ENCODE measurements around the gene NAV3. TPM values are rescaled to one million over a fixed set of nuclear protein-coding genes. Genes with fewer than 3 reads are reported as not detected.

The NAV3 gene
- polyA plus RNA-seq, 1 of the 3 experiments (the other 2 are of a cell fraction) = 10.5 TPM

GRCh38 chr12:77928078-77928477, 97.4 kb downstream of the NAV3 start:
- Histone ChIP-seq H3K4me1 (ENCODE audit: control insufficient read depth in 1 of 2, insufficient read depth in 2 of 2, low read depth in 1 of 2, low read length in 1 of 2) (peaks cover 3 to 25% of the 10 kb centered on the region in 2 experiments), H3K36me3 (replicated peaks in 1 of 2; ENCODE audit: control insufficient read depth in 1 of 2, insufficient read depth in 2 of 2, low read length in 1 of 2) (no peaks in the 10 kb centered on the region), H3K4me2 (no peak overlapping the region), H3K9me3 (no peaks in the 10 kb centered on the region), H3K27ac (ENCODE audit: low read depth in 2 of 2, low read length in 1 of 2) (no peak overlapping the region), H2AFZ (ENCODE audit: low read depth) (no peak overlapping the region), H3K9ac (no peak overlapping the region), H3K27me3 (ENCODE audit: insufficient read depth) (no peaks in the 10 kb centered on the region), H3K79me2 (ENCODE audit: insufficient read depth) (no peaks in the 10 kb centered on the region), H3K4me3 (ENCODE audit: low read depth in 2 of 2, low read length in 1 of 2) (no peak overlapping the region), H3F3A (replicated peaks; ENCODE audit: insufficient read depth) (peaks cover 26% of the 10 kb centered on the region), H3K9me2 (no peaks in the 10 kb centered on the region), H4K20me1 (ENCODE audit: insufficient read depth) (no peaks in the 10 kb centered on the region)
- WGBS (ENCODE audit: low lambda C conversion rate) = 79% methylated on average over 8 of the region's 8 CpGs
- no peak for DNase-seq
- CTCF ChIA-PET = interaction anchor here (1.6 kb wide), 1 partner anchor 10 kb away, joined by 3 read pairs; no protein-coding TSS in a partner anchor
- POLR2A ChIA-PET = no interaction called here
- TF ChIP-seq SIN3A (IDR thresholded peaks at IDR 0.05; ENCODE audit: borderline replicate concordance, low read depth, low read length) (no peak), EP300 (IDR thresholded peaks at IDR 0.05; ENCODE audit: borderline replicate concordance in 1 of 2, low read depth in 1 of 2, low read length in 1 of 2) (no peak), ELF1 (IDR thresholded peaks at IDR 0.05) (no peak), TEAD4 (IDR thresholded peaks at IDR 0.05; ENCODE audit: borderline replicate concordance, insufficient read depth) (no peak), RFX5 (IDR thresholded peaks at IDR 0.05; ENCODE audit: low read length) (no peak), NFIC (IDR thresholded peaks at IDR 0.05; ENCODE audit: borderline replicate concordance) (no peak), TCF12 (IDR thresholded peaks at IDR 0.05) (no peak), FOXJ3 (CRISPR knock-in tag; IDR thresholded peaks at IDR 0.05) (no peak), NRF1 (IDR thresholded peaks at IDR 0.05; ENCODE audit: low read depth, low read length) (no peak)
- TF ChIP-seq, protein P1, sequence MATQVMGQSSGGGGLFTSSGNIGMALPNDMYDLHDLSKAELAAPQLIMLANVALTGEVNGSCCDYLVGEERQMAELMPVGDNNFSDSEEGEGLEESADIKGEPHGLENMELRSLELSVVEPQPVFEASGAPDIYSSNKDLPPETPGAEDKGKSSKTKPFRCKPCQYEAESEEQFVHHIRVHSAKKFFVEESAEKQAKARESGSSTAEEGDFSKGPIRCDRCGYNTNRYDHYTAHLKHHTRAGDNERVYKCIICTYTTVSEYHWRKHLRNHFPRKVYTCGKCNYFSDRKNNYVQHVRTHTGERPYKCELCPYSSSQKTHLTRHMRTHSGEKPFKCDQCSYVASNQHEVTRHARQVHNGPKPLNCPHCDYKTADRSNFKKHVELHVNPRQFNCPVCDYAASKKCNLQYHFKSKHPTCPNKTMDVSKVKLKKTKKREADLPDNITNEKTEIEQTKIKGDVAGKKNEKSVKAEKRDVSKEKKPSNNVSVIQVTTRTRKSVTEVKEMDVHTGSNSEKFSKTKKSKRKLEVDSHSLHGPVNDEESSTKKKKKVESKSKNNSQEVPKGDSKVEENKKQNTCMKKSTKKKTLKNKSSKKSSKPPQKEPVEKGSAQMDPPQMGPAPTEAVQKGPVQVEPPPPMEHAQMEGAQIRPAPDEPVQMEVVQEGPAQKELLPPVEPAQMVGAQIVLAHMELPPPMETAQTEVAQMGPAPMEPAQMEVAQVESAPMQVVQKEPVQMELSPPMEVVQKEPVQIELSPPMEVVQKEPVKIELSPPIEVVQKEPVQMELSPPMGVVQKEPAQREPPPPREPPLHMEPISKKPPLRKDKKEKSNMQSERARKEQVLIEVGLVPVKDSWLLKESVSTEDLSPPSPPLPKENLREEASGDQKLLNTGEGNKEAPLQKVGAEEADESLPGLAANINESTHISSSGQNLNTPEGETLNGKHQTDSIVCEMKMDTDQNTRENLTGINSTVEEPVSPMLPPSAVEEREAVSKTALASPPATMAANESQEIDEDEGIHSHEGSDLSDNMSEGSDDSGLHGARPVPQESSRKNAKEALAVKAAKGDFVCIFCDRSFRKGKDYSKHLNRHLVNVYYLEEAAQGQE (IDR thresholded peaks at IDR 0.05; ENCODE audit: low read depth, low read length) = no peak
- TF ChIP-seq, protein P2, sequence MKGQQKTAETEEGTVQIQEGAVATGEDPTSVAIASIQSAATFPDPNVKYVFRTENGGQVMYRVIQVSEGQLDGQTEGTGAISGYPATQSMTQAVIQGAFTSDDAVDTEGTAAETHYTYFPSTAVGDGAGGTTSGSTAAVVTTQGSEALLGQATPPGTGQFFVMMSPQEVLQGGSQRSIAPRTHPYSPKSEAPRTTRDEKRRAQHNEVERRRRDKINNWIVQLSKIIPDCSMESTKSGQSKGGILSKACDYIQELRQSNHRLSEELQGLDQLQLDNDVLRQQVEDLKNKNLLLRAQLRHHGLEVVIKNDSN (IDR thresholded peaks at IDR 0.05; ENCODE audit: borderline replicate concordance, low read depth) = no peak

GRCh38 chr12:77932216-77932615, 101.5 kb downstream of the NAV3 start:
- 82% methylated on average over 2 of the region's 2 CpGs for WGBS (ENCODE audit: low lambda C conversion rate)
- no peak overlapping the region for H2AFZ ChIP-seq (ENCODE audit: low read depth)
- no peak overlapping the region for H3K4me2 ChIP-seq
- H3K4me3 ChIP-seq (ENCODE audit: low read depth in 2 of 2, low read length in 1 of 2) = no peak overlapping the region; a peak in 1 of 4 replicates
- H3K27ac ChIP-seq (ENCODE audit: low read depth in 2 of 2, low read length in 1 of 2) = no peak overlapping the region
- POLR2A ChIA-PET = no interaction called here
- H3K79me2 ChIP-seq (ENCODE audit: insufficient read depth) = no peaks in the 10 kb centered on the region
- H4K20me1 ChIP-seq (ENCODE audit: insufficient read depth) = no peaks in the 10 kb centered on the region
- no peaks in the 10 kb centered on the region for H3K9me3 ChIP-seq
- H3F3A ChIP-seq (replicated peaks; ENCODE audit: insufficient read depth) = peaks cover 7% of the 10 kb centered on the region
- DNase-seq = peak; percentile 3
- CTCF ChIA-PET = interaction anchor here (1.0 to 1.1 kb wide), 2 partner anchors 33 to 780 kb away, joined by 3 read pairs; no protein-coding TSS in a partner anchor
- TF ChIP-seq GABPA (IDR thresholded peaks at IDR 0.05; ENCODE audit: low read depth) (no peak), FOXJ3 (CRISPR knock-in tag; IDR thresholded peaks at IDR 0.05) (no peak), TAF1 (IDR thresholded peaks at IDR 0.05; ENCODE audit: borderline replicate concordance, low read depth, low read length) (no peak), RAD21 (IDR thresholded peaks at IDR 0.05; ENCODE audit: low read length) (peak; percentile 35), FOSL2 (IDR thresholded peaks at IDR 0.05; ENCODE audit: borderline replicate concordance, low read depth) (no peak)
- TF ChIP-seq, protein P3, sequence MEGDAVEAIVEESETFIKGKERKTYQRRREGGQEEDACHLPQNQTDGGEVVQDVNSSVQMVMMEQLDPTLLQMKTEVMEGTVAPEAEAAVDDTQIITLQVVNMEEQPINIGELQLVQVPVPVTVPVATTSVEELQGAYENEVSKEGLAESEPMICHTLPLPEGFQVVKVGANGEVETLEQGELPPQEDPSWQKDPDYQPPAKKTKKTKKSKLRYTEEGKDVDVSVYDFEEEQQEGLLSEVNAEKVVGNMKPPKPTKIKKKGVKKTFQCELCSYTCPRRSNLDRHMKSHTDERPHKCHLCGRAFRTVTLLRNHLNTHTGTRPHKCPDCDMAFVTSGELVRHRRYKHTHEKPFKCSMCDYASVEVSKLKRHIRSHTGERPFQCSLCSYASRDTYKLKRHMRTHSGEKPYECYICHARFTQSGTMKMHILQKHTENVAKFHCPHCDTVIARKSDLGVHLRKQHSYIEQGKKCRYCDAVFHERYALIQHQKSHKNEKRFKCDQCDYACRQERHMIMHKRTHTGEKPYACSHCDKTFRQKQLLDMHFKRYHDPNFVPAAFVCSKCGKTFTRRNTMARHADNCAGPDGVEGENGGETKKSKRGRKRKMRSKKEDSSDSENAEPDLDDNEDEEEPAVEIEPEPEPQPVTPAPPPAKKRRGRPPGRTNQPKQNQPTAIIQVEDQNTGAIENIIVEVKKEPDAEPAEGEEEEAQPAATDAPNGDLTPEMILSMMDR (IDR thresholded peaks at IDR 0.05) = peak; percentile 45
- no peaks in the 10 kb centered on the region for H3K27me3 ChIP-seq (ENCODE audit: insufficient read depth)
- H3K9ac ChIP-seq = no peak overlapping the region
- H3K4me1 ChIP-seq (ENCODE audit: control insufficient read depth in 1 of 2, insufficient read depth in 2 of 2, low read depth in 1 of 2, low read length in 1 of 2) = no peaks in the 10 kb centered on the region
- H3K36me3 ChIP-seq (replicated peaks in 1 of 2; ENCODE audit: control insufficient read depth in 1 of 2, insufficient read depth in 2 of 2, low read length in 1 of 2) = no peaks in the 10 kb centered on the region
- H3K9me2 ChIP-seq = no peaks in the 10 kb centered on the region
